ENCODE measurements around the gene PAX7.

DNA sequence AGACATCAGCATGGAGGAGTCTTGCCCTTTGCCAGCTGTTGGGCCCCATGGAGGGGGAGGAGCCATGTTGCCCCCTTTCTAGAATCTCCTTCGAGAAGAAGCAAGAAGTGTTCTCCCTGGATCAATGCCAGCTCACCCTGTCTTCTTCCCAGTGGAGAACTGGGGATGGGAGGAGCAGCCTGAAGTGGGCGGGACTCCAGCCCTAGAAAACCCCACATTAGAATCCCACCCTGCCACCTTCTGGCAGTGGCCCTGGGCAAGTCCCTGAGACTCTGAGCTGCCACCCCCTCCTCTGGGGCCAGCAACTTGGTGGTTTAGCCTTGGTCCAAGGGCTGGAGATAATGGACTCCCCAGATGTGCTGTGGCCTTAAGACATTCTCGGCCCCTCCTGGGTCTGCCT, 51.7 kb downstream of the PAX7 start:
- TF ChIP-seq TEAD4 (IDR thresholded peaks at IDR 0.05) (no peak), FOXM1 (IDR thresholded peaks at IDR 0.05; ENCODE audit: borderline replicate concordance, low read depth) (no peak), TAF1 (IDR thresholded peaks at IDR 0.05; ENCODE audit: low read depth) (no peak), YY1 (IDR thresholded peaks at IDR 0.05; ENCODE audit: low read depth) (no peak), EP300 (IDR thresholded peaks at IDR 0.05; ENCODE audit: borderline replicate concordance) (no peak), NFIC (IDR thresholded peaks at IDR 0.05) (no peak), USF1 (IDR thresholded peaks at IDR 0.05) (no peak), MAX (IDR thresholded peaks at IDR 0.05) (no peak), EGR1 (IDR thresholded peaks at IDR 0.05) (no peak), CEBPB (IDR thresholded peaks at IDR 0.05) (no peak), CREB1 (IDR thresholded peaks at IDR 0.05; ENCODE audit: low read depth) (no peak)
